GM18907 (cell line): ENCODE results near the gene JMY.

Source experiments
- ATAC-seq: cut with Tn5 transposase; IDR thresholded peaks from one replicate; pipeline ENCODE4 v1.9.1; 2021; ENCODE audit warnings: mild to moderate bottlenecking, moderate library complexity; ENCODE audit not compliant: unreplicated experiment

JMY gene

GRCh38 chr5:79285285-79285684 lies 49.4 kb downstream of the JMY start:
- no peak for ATAC-seq

DNA sequence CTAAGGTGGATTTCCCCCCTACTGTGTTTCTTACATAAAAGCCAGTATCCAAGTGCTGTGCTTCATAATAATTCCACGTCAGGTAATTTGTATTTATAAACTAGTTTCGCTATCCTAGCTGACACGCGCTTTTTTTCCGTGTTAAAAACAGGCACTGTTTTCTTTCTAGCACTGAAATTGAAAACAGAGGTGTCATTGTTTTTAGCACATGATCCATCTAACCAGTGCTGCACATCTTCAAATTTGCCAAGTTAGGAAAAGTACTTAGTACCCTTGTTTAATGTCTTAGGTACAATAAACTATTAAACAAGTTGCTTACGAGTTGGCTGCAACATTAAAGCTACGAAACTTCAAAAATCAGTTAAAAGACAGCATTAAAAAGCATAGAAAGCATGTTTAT lies 49.9 kb downstream of the JMY start:
- ATAC-seq: no peak

DNA sequence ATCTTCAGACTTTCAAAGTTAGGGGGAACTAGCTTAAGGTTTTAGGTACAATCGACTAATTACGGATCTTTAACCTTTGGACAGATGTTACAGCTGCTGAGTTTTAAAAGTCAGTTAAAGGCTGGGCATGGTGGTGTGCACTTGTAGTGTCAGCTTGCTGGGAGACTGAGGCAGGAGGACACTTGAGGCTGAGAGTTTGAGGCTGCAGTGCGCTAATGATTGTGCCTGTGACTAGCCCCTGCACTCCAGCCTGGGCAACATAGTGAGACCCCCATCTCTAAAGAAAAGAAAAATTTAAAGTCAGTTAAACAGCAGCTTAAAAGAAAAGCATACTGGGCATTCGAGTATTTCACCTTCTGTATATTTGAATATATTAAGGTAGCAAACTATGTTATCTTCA lies 51.4 kb downstream of the JMY start:
- no peak for ATAC-seq

- ATAC-seq: no peak
Measured at GRCh38 chr5:79287907-79288306, 52.0 kb downstream of the JMY start.

- no peak for ATAC-seq
Measured at GRCh38 chr5:79295029-79295428, 59.1 kb downstream of the JMY start.

- ATAC-seq: no peak
Measured at GRCh38 chr5:79297661-79298060, 61.7 kb downstream of the JMY start.

- ATAC-seq: no peak
Measured at GRCh38 chr5:79301046-79301712, 65.2 kb downstream of the JMY start.

GRCh38 chr5:79302454-79302853 lies 66.5 kb downstream of the JMY start:
- no peak for ATAC-seq

GRCh38 chr5:79305706-79306105 lies 69.8 kb downstream of the JMY start:
- ATAC-seq: no peak

- ATAC-seq: no peak
Measured at GRCh38 chr5:79318935-79319614, 83.1 kb downstream of the JMY start.

DNA sequence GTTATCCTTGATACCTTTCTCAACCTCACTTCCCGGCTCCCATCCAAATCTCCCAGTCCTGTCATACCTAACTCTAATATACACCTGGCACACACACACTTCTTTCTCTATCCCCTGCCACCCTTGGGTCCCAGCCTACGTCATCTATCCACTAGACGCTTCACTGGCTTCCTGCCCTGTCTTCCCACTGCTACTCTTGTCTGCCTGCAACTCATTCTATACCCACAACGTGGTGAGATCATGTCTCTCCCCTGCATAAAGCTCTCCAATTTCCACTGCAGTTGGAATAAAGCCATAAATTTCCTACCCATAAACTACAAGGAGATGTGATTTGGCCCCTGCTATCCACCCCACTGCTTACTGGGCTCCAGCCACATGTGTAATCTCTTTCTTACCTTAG lies 93.5 kb downstream of the JMY start:
- no peak for ATAC-seq

DNA sequence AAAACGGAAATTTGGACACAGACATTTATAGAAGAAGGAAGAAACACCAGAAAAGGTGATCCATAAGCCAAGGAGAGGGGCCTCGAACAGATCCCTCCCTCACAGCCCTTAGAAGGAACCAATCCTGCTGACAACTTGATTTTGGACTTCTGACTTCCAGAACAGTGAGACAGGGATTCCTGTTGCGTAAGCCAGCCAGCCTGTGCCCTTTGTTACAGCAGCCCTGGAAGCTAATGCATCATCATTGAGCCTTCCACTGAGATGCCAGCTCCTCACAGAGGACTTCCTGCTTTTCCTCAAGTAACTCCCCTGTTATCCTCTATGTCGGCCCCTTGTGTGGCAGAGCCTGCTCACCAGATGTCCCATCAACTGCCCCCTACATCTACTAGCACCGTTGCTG lies 94.1 kb downstream of the JMY start:
- no peak for ATAC-seq

DNA sequence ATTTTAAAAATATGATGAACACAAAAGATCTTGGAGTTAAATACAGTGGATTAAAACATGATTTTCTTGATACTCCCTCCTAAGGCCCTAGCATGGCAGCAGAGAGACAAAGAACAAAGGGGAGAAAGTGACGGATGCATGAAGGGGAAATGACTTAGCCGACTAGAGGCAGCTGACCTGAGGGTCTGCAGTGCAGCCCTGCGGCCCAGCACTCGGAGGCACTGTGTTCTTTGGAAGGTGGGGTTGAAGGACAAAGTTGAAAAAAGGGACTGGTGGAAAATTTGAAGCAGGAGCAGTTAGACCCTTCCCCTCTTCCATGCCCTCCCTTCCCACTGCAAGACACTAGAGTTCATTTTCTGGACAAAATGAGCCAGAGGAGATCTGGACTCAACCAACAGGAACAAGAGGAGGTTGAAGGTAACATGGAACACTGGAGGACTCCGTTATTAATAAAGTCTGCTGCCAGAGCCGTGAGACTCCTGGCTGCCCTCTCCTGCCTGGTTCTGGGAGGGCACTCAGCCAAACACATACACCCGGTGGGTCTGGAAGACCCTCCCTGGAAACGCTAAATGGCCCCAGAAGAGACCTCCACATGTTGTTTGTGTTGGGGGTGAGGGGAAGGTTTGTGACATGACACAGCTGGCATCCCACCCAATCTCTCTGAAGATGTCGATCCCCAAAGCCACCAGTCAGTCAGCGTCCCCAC lies 98.1 kb downstream of the JMY start:
- ATAC-seq: no peak

DNA sequence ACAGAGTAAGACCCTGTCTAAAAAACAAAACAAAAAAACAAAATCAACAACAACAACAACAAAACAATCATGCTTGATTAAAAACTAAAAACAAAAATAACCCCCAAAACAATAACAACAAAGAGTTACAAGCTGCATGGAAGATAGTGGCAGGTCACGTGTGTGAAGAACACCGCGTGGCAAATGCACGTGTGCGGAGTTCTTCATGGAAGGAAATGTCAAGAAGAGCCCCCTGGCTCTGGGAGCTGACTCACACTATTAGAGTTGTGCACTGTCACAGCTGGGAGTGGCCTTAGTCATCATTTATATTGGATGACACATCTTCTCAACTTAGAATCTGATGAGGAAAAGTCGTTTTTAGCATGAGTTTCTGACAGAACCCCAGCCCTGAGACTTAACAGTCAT lies 110.5 kb downstream of the JMY start:
- ATAC-seq: no peak

GRCh38 chr5:79349047-79349446 lies 113.1 kb downstream of the JMY start:
- ATAC-seq: no peak

DNA sequence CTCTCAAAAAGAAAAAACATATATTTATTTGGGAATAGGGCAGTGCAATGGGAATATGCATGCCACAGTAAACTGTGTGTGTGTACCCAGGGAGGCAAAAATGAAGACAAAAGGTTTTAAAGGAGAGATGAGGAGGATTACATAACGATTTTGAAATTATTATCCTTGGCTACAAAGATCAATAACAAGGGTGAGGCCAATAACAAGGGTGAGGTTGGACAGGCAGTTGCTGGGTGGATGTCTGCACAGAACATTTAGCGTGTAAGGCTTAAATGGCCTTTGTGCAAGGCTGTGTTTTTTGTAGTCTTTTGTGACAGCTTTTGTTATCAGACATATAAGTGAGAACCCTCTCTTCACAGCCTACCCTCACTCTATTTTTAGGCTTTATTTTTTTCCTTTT lies 114.0 kb downstream of the JMY start:
- ATAC-seq: no peak

DNA sequence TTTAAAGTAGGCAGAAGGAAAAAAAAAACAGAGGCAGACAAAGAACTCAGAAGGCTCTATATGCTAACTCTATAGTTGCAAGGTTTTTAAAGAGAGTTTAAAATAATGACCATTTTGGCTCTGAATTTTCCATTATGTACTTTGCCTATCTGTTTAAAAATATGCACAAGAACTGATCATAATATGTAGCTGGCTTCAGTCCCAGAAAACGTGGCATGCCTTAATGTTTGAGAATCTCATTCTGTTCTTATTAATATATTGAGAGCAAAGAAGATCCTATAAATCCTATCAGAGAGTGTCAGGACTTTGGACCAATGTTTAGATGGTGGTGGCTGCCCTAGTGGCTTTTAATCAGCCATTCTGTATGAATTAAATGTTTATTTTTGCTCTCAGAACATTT lies 121.5 kb downstream of the JMY start:
- ATAC-seq: no peak
